ENCODE data around the gene HOXD11.

- no peak for TF ChIP-seq CTCF (IDR thresholded peaks at IDR 0.05; ENCODE audit: low read depth, low read length)
- no peak for TF ChIP-seq EZH2phosphoT487 (IDR thresholded peaks at IDR 0.05; ENCODE audit: low read depth)
Observed at GRCh38 chr2:176063958-176064357, 43.1 kb upstream of the HOXD11 start.
